NCI-H1436 treated with DMSO at 0.1 percent for 48 hours (cell line): ENCODE results near the gene GNB2.
"Not testable (repeated sequence)": the region's sequence is repeated elsewhere in the genome, so short reads cannot be mapped to it uniquely, and the experiment has no call there.

Experiments used
- DNase-seq: peaks from one replicate; lab custom pipeline; 2025; lab: John Stamatoyannopoulos, UW

The GNB2 gene

GRCh38 chr7:100665168-100665726 is 8.3 kb upstream of the GNB2 start:
- DNase-seq, result no peak

DNA sequence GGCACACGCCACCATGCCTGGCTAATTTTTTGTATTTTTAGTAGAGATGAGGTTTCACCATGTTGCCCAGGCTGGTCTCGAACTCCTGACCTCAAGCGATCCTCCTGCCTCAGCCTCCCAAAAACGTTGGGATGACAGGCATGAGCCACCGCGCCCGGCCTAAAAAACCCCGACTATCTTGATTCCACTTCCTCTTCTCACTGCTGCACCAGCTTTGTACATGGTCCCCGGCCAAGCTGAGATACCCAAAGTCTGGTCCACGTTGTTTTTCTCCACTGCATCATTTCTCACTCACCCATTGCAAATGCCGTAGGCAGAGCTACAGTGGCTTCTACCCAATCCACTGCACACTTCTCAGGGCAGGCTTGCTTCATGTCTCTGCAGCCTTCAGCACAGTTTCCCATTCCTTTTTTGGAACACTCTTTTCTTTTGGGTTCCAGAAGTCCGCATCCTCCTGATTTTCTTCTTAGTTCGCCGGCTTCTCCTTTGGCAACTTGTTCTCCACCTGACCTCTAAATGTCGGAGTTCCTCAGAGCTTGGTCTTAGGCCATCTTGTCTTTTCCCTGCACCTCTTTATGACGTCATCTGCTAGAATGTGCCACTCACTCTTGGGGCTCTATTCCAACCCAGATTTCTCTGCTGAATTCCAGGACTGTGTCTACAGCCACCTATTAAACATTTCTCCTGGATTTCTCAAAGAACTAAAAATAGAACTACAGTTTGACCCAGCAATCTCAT is 6.0 kb upstream of the GNB2 start:
- no peak for DNase-seq

DNA sequence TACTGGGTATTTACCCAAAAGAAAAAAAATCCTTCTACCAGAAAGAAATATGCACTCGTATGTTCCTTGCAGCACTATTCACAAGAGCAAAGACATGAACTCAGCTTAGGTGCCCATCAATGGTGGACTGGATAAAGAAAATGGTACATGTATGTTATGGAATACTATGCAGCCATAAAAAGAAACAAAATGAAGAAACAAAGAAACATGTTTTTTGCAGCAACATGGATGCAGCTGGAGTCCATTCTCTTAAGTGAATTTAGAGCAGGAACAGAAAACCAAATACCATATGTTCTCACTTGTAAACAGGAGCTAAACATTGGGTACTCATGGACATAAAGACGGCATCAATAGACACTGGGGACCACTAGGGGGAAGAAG is 5.5 kb upstream of the GNB2 start:
- no peak for DNase-seq

DNA sequence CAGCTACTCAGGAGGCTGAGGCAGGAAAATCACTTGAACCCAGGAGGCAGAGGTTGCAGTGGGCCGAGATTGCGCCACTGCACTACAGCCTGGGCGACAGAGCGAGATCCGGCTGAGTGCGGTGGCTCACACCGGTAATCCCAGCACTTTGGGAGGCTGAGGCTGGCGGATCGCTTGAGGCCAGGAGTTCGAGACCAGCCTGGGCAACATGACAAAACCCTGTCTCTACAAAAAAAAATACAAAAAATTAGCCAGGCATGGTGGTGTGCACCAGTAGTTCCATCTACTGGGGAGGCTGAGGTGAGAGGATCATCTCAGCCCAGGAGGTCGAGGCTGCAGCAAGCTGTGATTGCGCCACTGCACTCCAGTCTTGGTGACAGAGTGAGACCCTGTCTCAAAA is 4.4 kb upstream of the GNB2 start:
- DNase-seq, result not testable (repeated sequence)

- DNase-seq, result no peak
Observed at GRCh38 chr7:100670074-100670473, 3.5 kb upstream of the GNB2 start.

- DNase-seq, result no peak
Observed at GRCh38 chr7:100671353-100672327, 1.9 kb upstream of the GNB2 start.

GRCh38 chr7:100673942-100674410 is 436 bp downstream of the GNB2 start:
- DNase-seq, result no peak

DNA sequence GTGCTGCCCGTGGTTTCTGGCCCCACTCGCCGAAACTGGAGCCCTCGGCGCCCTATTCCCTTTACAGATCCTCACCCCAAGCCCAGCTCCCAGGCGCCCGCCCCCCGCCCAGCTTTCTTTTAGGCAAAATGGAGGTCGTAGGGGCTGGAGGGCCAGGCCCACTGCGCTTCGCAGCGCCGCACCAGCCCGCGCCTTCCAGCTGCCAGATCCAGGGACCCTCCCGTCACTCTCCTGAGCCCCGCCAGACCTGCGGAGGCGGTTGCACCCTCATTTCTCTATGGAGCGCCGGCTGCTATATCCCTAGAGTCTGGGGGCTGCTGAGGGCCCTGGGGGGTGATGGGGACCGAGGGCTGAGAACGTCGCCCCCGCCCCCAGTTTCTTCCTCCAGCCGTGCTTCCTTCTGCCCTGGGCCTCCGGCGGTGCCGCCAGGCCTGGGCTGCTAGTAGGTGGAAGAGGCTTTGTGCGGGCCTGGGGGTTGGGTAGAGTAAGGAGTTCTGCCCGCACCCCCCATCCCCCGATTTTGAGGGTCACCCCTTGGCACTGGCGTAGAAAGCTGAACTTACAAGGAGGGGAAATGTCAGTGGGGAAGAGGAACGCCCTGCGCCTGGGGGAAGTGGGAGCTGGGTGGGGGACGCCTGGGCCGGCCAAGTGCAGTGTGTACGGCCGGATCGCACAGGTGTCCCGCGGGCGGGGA is 1.0 kb downstream of the GNB2 start:
- DNase-seq, result no peak

- no peak for DNase-seq
Observed at GRCh38 chr7:100675105-100675451, 1.5 kb downstream of the GNB2 start.

GRCh38 chr7:100675581-100676350 is 2.2 kb downstream of the GNB2 start:
- no peak for DNase-seq

GRCh38 chr7:100676501-100677306 is 3.2 kb downstream of the GNB2 start:
- no peak for DNase-seq

DNA sequence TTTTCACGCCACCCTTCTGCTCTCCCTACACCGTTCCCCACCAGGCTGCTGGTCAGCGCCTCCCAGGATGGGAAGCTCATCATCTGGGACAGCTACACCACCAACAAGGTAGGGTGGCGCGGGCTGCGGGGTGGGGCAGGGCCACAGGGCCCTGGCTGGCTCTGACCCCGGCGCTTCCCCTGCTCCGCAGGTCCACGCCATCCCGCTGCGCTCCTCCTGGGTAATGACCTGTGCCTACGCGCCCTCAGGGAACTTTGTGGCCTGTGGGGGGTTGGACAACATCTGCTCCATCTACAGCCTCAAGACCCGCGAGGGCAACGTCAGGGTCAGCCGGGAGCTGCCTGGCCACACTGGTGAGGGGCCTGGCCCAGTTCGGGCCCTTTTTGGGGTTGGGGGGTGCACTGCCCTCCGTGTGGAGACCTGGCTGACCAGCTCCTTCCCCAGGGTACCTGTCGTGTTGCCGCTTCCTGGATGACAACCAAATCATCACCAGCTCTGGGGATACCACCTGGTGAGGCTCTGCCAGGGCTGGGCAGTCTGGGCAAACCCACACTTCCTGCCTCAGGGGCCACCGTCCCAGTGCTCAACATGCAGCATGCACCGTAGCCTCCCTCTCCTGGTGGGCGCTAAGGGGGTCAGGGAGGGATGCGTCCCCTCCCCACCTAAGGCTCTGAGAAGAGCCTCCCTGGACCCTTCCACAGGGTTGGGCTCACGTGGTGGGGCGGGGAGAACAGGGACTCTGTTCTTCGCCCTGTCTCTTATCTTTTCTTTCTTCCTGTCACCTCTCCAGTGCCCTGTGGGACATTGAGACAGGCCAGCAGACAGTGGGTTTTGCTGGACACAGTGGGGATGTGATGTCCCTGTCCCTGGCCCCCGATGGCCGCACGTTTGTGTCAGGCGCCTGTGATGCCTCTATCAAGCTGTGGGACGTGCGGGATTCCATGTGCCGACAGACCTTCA is 4.0 kb downstream of the GNB2 start:
- no peak for DNase-seq

- no peak for DNase-seq
Observed at GRCh38 chr7:100678291-100678984, 4.9 kb downstream of the GNB2 start.

DNA sequence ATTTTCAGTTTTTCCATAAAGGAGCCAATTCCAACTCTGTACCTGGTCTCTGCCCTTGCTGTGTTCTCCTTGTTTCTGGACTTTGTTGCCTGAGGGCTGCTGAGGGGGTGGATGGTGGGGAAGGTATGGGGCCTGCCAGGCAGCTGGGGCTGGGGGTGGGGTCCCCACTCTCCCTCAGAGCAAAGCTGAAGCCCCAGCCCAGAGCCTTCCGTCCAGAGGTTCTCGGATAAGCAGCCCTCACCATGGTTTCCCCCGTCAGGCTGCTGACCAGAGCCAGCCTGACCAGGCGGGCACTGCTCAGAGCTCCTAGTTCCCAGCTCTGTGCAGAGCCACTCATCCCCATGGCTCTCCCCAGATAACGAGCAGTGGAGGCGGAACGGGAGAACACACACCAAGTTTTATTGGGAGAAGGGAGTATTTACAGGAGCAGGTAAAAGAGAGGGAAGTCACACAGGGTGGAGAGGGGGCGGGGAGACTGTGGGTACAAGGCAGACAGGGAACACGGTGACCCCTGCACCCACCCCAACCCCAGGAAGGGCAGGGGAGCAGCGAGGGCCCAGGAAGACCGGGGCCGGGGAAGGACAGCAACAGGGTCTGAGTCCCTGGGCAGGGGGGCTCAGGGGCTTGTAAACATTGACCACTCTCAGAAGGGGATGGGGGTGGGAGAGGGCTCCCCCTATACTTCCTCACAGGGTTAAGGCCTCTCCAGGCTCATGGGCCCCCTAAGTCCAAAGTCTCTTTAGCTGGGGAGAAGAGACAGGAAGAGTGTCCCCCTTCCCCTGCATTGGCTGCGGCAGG is 5.8 kb downstream of the GNB2 start:
- DNase-seq, result no peak

DNA sequence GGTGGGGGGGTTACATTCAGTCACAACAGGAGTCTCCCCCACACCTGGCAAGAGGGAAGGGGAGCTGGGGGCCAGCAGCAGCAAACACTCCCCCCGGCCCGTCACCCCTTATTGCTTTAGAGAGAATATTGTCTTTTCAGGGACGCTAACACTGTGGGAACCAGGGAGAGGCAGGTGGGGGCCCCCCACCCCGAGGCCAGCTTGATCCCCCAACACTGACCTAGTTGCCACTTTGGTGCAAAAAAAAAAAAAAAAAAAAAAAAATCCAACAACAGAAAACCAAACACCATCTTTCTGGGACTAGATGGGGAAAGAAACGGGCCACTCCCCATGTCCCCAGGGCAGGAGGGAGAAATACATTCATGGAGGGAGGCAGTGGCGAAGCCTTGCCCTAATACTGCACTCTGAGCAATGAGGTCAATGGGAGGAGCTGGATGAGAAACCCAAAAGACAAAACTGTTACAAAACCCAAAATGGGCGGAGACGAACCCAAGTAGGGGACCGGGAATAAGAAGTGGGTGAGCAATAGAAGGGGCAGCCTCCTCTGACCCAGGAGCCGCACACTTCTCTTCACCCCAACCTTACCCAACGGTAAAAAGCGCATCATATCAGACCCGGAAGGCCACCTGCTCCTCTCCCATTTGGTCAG is 6.5 kb downstream of the GNB2 start:
- DNase-seq, result no peak

DNA sequence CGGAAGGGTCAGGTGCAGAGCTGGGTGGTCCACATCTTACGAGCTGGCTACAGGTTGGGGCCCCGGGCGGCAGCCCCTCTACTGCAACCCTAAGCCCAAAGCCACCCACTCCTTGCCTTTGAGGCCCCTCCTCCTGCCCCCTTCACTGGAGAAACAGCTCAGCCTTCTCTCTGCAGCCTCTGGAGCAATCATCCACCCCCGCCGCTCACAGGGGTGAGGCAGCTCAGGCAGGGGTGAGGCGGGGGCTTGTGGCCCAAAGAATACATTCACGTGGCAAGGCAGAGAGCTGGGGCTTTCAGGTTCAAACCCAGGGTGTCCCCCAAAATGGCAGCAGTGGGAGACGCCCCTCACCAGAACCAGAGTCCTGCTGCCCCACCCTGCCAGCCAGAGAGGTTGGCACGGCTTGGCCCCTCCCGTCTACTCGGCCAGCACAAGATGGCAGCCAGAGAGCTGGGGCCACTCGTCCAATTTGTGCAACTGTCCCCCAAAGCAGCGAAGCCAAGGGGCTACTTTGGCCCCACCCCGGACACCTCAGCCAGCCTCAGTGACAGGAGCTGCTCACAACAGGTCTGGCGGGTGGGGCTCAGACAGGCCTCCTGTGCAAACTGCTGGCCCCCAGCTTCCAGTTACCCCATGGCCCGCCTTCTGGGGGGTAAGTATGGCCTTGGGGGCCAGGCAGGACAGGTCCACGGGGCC is 7.2 kb downstream of the GNB2 start:
- DNase-seq, result no peak
